Measurements from ENCODE around the gene LPAR1. TPM values are rescaled to one million over a fixed set of nuclear protein-coding genes. Genes with fewer than 3 reads are reported as not detected.

The LPAR1 gene
- polyA plus RNA-seq, 1 donor, result 22.4 TPM

GRCh38 chr9:110980261-110980660 is 58.0 kb downstream of the LPAR1 start:
- WGBS (ENCODE audit: insufficient coverage, low lambda C conversion rate), result 90% methylated on average over 2 of the region's 3 CpGs
- no peaks in the 10 kb centered on the region for H3K4me1 ChIP-seq (ENCODE audit: control insufficient read depth, insufficient read depth, low read length)
- no peak for DNase-seq
- H3K9me3 ChIP-seq (ENCODE audit: control insufficient read depth, low read depth, low read length), result no peaks in the 10 kb centered on the region
- H3K27me3 ChIP-seq (ENCODE audit: control insufficient read depth, insufficient read depth, low read length), result no peaks in the 10 kb centered on the region
- H3K36me3 ChIP-seq (ENCODE audit: control insufficient read depth, insufficient read depth, low read length), result no peaks in the 10 kb centered on the region
- no peak overlapping the region for H3K4me3 ChIP-seq (ENCODE audit: low read length)
- no peak overlapping the region for H3K27ac ChIP-seq (ENCODE audit: low read length)

GRCh38 chr9:110979636-110980035 is 58.6 kb downstream of the LPAR1 start:
- no peaks in the 10 kb centered on the region for H3K4me1 ChIP-seq (ENCODE audit: control insufficient read depth, insufficient read depth, low read length)
- no peak overlapping the region for H3K27ac ChIP-seq (ENCODE audit: low read length)
- H3K9me3 ChIP-seq (ENCODE audit: control insufficient read depth, low read depth, low read length), result no peaks in the 10 kb centered on the region
- DNase-seq, result no peak
- no peaks in the 10 kb centered on the region for H3K36me3 ChIP-seq (ENCODE audit: control insufficient read depth, insufficient read depth, low read length)
- H3K4me3 ChIP-seq (ENCODE audit: low read length), result no peak overlapping the region
- H3K27me3 ChIP-seq (ENCODE audit: control insufficient read depth, insufficient read depth, low read length), result no peaks in the 10 kb centered on the region

- 95% methylated on average over 3 of the region's 3 CpGs for WGBS (ENCODE audit: insufficient coverage, low lambda C conversion rate)
- H3K4me3 ChIP-seq (ENCODE audit: low read length), result no peak overlapping the region
Observed at GRCh38 chr9:110978516-110978915, 59.8 kb downstream of the LPAR1 start.

GRCh38 chr9:110977259-110977709 is 61.0 kb downstream of the LPAR1 start:
- no peak for DNase-seq
- no peaks in the 10 kb centered on the region for H3K36me3 ChIP-seq (ENCODE audit: control insufficient read depth, insufficient read depth, low read length)
- H3K4me1 ChIP-seq (ENCODE audit: control insufficient read depth, insufficient read depth, low read length), result no peaks in the 10 kb centered on the region
- H3K4me3 ChIP-seq (ENCODE audit: low read length), result no peak overlapping the region
- no peaks in the 10 kb centered on the region for H3K9me3 ChIP-seq (ENCODE audit: control insufficient read depth, low read depth, low read length)
- H3K27ac ChIP-seq (ENCODE audit: low read length), result no peak overlapping the region
- no peaks in the 10 kb centered on the region for H3K27me3 ChIP-seq (ENCODE audit: control insufficient read depth, insufficient read depth, low read length)
- WGBS (ENCODE audit: insufficient coverage, low lambda C conversion rate), result no CpG with 5 or more reads among the region's 3 CpGs

More at GRCh38 chr9:110978516-110978915, 59.8 kb downstream of the LPAR1 start:
- no peaks in the 10 kb centered on the region for H3K36me3 ChIP-seq (ENCODE audit: control insufficient read depth, insufficient read depth, low read length)
- no peaks in the 10 kb centered on the region for H3K4me1 ChIP-seq (ENCODE audit: control insufficient read depth, insufficient read depth, low read length)
- DNase-seq, result no peak
- no peak overlapping the region for H3K27ac ChIP-seq (ENCODE audit: low read length)
- no peaks in the 10 kb centered on the region for H3K27me3 ChIP-seq (ENCODE audit: control insufficient read depth, insufficient read depth, low read length)
- no peaks in the 10 kb centered on the region for H3K9me3 ChIP-seq (ENCODE audit: control insufficient read depth, low read depth, low read length)

GRCh38 chr9:110975969-110976368 is 62.3 kb downstream of the LPAR1 start:
- DNase-seq, result peak in 1 of 2 donors; percentile 14
- H3K9me3 ChIP-seq (ENCODE audit: control insufficient read depth, low read depth, low read length), result no peaks in the 10 kb centered on the region
- peaks cover 4% of the 10 kb centered on the region for H3K4me1 ChIP-seq (ENCODE audit: control insufficient read depth, insufficient read depth, low read length)
- WGBS (ENCODE audit: insufficient coverage, low lambda C conversion rate), result no CpG with 5 or more reads among the region's 6 CpGs
- no peaks in the 10 kb centered on the region for H3K27me3 ChIP-seq (ENCODE audit: control insufficient read depth, insufficient read depth, low read length)
- no peak overlapping the region for H3K4me3 ChIP-seq (ENCODE audit: low read length)
- no peaks in the 10 kb centered on the region for H3K36me3 ChIP-seq (ENCODE audit: control insufficient read depth, insufficient read depth, low read length)
- H3K27ac ChIP-seq (ENCODE audit: low read length), result no peak overlapping the region

- Histone ChIP-seq H3K36me3 (ENCODE audit: control insufficient read depth, insufficient read depth, low read length) (no peaks in the 10 kb centered on the region), H3K4me3 (ENCODE audit: low read length) (no peak overlapping the region), H3K27me3 (ENCODE audit: control insufficient read depth, insufficient read depth, low read length) (no peaks in the 10 kb centered on the region), H3K9me3 (ENCODE audit: control insufficient read depth, low read depth, low read length) (no peaks in the 10 kb centered on the region), H3K27ac (ENCODE audit: low read length) (no peak overlapping the region), H3K4me1 (ENCODE audit: control insufficient read depth, insufficient read depth, low read length) (peaks cover 5% of the 10 kb centered on the region)
- WGBS (ENCODE audit: insufficient coverage, low lambda C conversion rate), result no CpG with 5 or more reads among the region's 2 CpGs
- DNase-seq, result no peak
Observed at GRCh38 chr9:110975278-110975677, 63.0 kb downstream of the LPAR1 start.

- no peaks in the 10 kb centered on the region for H3K9me3 ChIP-seq (ENCODE audit: control insufficient read depth, low read depth, low read length)
- H3K4me3 ChIP-seq (ENCODE audit: low read length), result no peak overlapping the region
- H3K27ac ChIP-seq (ENCODE audit: low read length), result peak overlapping the region; percentile 67
- no peaks in the 10 kb centered on the region for H3K36me3 ChIP-seq (ENCODE audit: control insufficient read depth, insufficient read depth, low read length)
- 80% methylated on average over 2 of the region's 5 CpGs for WGBS (ENCODE audit: insufficient coverage, low lambda C conversion rate)
- H3K4me1 ChIP-seq (ENCODE audit: control insufficient read depth, insufficient read depth, low read length), result peaks cover 11% of the 10 kb centered on the region
- H3K27me3 ChIP-seq (ENCODE audit: control insufficient read depth, insufficient read depth, low read length), result no peaks in the 10 kb centered on the region
- no peak for DNase-seq
Observed at GRCh38 chr9:110971705-110972104, 66.6 kb downstream of the LPAR1 start.

GRCh38 chr9:110971234-110971633 is 67.0 kb downstream of the LPAR1 start:
- no peaks in the 10 kb centered on the region for H3K9me3 ChIP-seq (ENCODE audit: control insufficient read depth, low read depth, low read length)
- H3K27ac ChIP-seq (ENCODE audit: low read length), result peak overlapping the region; percentile 69
- no peak overlapping the region for H3K4me3 ChIP-seq (ENCODE audit: low read length)
- H3K27me3 ChIP-seq (ENCODE audit: control insufficient read depth, insufficient read depth, low read length), result no peaks in the 10 kb centered on the region
- DNase-seq, result peak; percentile 81 to 94
- no peaks in the 10 kb centered on the region for H3K36me3 ChIP-seq (ENCODE audit: control insufficient read depth, insufficient read depth, low read length)
- peaks cover 11% of the 10 kb centered on the region for H3K4me1 ChIP-seq (ENCODE audit: control insufficient read depth, insufficient read depth, low read length)
- WGBS (ENCODE audit: insufficient coverage, low lambda C conversion rate), result no CpG with 5 or more reads among the region's 2 CpGs

GRCh38 chr9:110969971-110970386 is 68.3 kb downstream of the LPAR1 start:
- no peaks in the 10 kb centered on the region for H3K9me3 ChIP-seq (ENCODE audit: control insufficient read depth, low read depth, low read length)
- 40% methylated on average over 1 of the region's 4 CpGs for WGBS (ENCODE audit: insufficient coverage, low lambda C conversion rate)
- DNase-seq, result peak; percentile 64 to 74

GRCh38 chr9:110968096-110968495 is 70.2 kb downstream of the LPAR1 start:
- no peak for DNase-seq
- Histone ChIP-seq H3K36me3 (ENCODE audit: control insufficient read depth, insufficient read depth, low read length) (no peaks in the 10 kb centered on the region), H3K9me3 (ENCODE audit: control insufficient read depth, low read depth, low read length) (no peaks in the 10 kb centered on the region), H3K27ac (ENCODE audit: low read length) (no peak overlapping the region), H3K4me3 (ENCODE audit: low read length) (no peak overlapping the region), H3K4me1 (ENCODE audit: control insufficient read depth, insufficient read depth, low read length) (peaks cover 11% of the 10 kb centered on the region), H3K27me3 (ENCODE audit: control insufficient read depth, insufficient read depth, low read length) (no peaks in the 10 kb centered on the region)
- WGBS (ENCODE audit: insufficient coverage, low lambda C conversion rate), result no CpG with 5 or more reads among the region's 4 CpGs

More at GRCh38 chr9:110969971-110970386, 68.3 kb downstream of the LPAR1 start:
- H3K27ac ChIP-seq (ENCODE audit: low read length), result peak overlapping the region; percentile 69
- no peak overlapping the region for H3K4me3 ChIP-seq (ENCODE audit: low read length)
- no peaks in the 10 kb centered on the region for H3K27me3 ChIP-seq (ENCODE audit: control insufficient read depth, insufficient read depth, low read length)
- H3K36me3 ChIP-seq (ENCODE audit: control insufficient read depth, insufficient read depth, low read length), result no peaks in the 10 kb centered on the region
- H3K4me1 ChIP-seq (ENCODE audit: control insufficient read depth, insufficient read depth, low read length), result peaks cover 11% of the 10 kb centered on the region

- no peaks in the 10 kb centered on the region for H3K9me3 ChIP-seq (ENCODE audit: control insufficient read depth, low read depth, low read length)
- H3K4me1 ChIP-seq (ENCODE audit: control insufficient read depth, insufficient read depth, low read length), result peaks cover 11% of the 10 kb centered on the region
- H3K36me3 ChIP-seq (ENCODE audit: control insufficient read depth, insufficient read depth, low read length), result no peaks in the 10 kb centered on the region
- WGBS (ENCODE audit: insufficient coverage, low lambda C conversion rate), result 71% methylated on average over 1 of the region's 2 CpGs
- no peak for DNase-seq
- H3K4me3 ChIP-seq (ENCODE audit: low read length), result no peak overlapping the region
- H3K27me3 ChIP-seq (ENCODE audit: control insufficient read depth, insufficient read depth, low read length), result no peaks in the 10 kb centered on the region
- no peak overlapping the region for H3K27ac ChIP-seq (ENCODE audit: low read length)
Observed at GRCh38 chr9:110967196-110967595, 71.1 kb downstream of the LPAR1 start.

Measured in large intestine (tissue), 3 donors.